ENCODE results near the gene PTPRM.

PTPRM gene

GRCh38 chr18:8235894-8236293, 668.8 kb downstream of the PTPRM start:
- DNase-seq (ENCODE audit: low read depth): no peak

GRCh38 chr18:8238507-8238906, 671.4 kb downstream of the PTPRM start:
- no peak for DNase-seq (ENCODE audit: low read depth)

- DNase-seq (ENCODE audit: low read depth): no peak
These were observed 674.6 kb downstream of the PTPRM start for GRCh38 chr18:8241731-8242130.

- DNase-seq (ENCODE audit: low read depth): no peak
These were observed 675.1 kb downstream of the PTPRM start for GRCh38 chr18:8242151-8242696.

DNA sequence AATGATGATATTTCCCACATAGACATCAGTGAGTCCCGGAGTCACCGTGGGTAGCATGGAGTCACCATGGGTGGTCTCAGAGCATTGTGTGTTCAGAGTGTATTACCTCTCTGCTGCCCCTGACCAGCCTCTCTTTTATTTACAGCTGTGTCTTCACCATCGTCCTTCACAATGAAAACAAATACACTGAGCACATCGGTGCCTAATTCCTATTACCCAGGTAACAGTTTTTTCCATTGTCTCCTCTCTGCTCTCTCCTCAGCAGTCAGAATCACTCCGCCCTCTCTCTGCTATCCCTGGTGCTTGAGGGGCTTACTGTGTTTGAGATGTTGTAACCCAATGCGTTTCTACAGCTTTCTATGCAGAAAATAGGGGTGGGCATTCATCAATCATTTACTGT, 680.6 kb downstream of the PTPRM start:
- no peak for DNase-seq (ENCODE audit: low read depth)

DNA sequence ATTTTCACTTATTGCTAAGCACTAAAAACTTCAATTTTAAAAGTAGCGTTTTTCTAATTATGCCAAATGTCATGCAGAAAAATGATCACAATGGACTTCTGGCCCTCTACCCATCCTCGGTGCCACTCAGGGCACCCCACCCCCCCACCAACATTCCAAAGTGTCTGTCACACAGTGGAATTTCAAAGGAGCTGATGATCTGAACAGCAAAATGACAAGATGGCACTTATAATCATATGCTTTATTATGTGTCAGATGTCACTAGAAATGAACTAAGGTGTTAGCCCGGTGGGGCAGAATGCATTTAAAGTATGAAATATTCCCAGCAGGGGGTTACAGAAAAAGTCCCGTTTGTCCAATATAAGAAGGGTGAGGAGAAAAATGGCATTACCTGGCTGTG, 681.5 kb downstream of the PTPRM start:
- DNase-seq (ENCODE audit: low read depth): no peak

GRCh38 chr18:8249811-8250210, 682.7 kb downstream of the PTPRM start:
- DNase-seq (ENCODE audit: low read depth): no peak

DNA sequence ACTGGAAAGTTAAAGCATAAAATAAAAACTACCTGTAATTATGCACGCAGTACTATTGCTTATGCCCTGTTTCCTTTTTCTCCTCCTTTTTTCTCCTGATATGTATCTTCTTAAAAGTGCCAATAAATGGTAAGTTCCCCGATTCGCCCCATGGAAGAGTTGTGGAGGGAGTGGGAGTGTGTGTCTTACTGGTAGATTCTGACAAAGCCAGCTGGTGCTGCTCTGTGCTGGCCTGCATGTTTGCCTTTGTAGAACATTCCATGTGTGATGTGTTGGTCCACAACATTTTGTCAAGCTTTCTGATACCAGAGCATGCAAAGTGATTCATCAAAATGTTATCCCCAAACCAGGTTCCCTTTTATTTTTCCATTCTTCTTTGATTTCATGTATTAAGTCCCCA, 685.3 kb downstream of the PTPRM start:
- no peak for DNase-seq (ENCODE audit: low read depth)

- DNase-seq (ENCODE audit: low read depth): no peak
These were observed 686.8 kb downstream of the PTPRM start for GRCh38 chr18:8253944-8254343.

- no peak for DNase-seq (ENCODE audit: low read depth)
These were observed 687.5 kb downstream of the PTPRM start for GRCh38 chr18:8254654-8255053.

DNA sequence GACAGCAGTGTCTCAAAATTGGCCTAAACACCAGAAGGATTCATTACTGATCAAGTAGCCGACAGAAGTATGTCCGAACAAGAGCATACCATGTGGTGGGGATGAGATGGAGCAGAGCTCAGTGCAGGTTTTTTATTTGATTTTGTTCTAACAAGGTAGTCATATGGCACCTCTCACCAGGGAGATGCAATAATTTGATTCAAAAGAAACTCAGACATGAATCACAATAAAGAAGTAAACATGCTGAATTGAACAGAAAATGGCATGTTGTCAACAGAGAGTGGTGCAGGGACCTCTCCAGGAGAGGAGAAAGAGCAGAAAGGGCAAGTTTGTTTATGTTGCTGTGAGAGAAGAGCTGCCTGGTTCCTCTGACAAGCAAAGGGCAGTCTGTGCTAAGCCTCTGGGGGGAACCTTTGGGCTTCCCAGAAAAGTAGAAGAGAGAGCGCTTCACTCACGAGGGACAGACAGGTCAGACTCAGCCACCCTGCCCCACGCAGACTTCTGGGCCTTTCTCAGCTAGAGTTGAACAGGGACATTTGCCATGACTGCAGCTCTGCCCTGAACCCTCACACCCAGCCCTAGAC, 690.8 kb downstream of the PTPRM start:
- DNase-seq (ENCODE audit: low read depth): no peak

- DNase-seq (ENCODE audit: low read depth): no peak
These were observed 693.2 kb downstream of the PTPRM start for GRCh38 chr18:8260319-8260718.

DNA sequence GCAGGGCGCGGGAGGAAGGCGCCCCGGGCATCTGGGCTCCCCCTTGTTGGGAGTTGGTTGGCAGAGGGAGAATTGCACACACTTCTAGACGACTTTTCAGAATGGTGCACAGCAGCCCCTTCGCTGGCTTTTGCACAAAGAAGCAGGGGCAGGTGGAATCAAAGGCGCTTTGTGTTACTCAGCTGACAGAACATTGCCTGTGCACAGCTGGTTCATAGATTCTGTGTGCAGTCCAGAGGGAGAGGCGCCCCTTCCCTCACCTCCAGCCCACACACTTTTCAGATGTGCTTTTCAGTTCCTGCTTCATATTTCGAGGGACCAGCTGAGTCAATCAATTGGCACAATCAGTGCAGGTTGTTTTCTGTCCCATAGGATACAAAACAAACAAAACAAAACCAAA, 693.7 kb downstream of the PTPRM start:
- no peak for DNase-seq (ENCODE audit: low read depth)

DNA sequence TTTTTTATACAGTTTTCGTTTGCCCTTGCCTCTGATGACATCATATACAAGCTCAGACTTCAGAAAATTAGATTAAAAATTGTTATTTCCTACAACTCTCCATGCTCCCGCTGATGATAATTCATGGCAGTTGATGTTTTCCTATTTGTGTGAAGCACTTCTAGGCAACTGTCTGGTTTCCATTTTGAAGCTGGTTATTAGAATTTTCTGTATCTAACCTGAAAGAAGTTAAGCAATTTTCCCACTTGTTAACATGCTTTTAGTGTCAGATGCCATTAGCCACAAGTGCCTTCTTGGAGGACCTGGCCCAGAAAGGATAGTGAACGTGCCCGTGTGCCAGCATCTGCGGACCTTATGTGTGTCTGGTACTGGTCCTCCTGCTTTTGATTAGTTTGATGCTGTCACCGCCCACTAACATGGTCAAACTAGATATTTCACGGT, 694.6 kb downstream of the PTPRM start:
- no peak for DNase-seq (ENCODE audit: low read depth)

DNA sequence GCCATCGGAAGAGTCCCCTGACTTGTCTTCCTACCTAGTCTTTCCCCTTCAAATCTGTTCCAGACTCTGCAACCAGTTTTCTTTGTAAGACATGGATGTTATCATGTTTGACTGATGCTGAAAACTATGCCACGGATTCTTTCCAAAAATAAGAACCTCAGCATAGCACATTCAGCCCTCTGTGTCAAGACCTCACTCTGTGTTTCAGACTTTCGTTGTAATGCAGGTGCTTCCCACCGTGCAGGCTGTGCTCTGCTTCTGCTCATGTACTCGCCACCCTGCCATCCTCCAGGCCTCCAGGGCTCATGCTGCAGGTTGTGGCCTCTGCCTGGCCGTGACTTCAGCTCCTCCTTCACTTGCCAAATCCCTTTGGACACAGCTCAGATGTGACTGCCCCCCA, 695.1 kb downstream of the PTPRM start:
- no peak for DNase-seq (ENCODE audit: low read depth)

DNA sequence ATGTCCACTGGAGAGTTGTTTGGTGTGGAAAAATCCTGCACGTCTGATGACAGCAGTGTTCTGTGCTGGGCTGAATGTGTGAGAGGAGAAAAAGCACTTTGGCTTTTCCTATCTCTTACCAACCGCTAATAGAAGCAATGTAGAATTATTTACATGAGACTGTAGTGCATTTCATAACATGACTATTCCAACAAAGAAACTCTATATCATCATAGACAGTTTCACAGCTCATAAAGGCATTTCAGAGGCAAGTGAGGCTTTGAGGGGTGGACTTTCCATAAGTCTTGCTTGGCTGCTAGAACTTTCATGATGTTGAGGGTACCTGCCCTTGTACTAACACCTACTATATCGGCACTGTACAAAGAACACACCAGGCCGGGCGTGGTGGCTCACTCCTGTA, 697.0 kb downstream of the PTPRM start:
- no peak for DNase-seq (ENCODE audit: low read depth)

GRCh38 chr18:8264861-8265411, 697.8 kb downstream of the PTPRM start:
- DNase-seq (ENCODE audit: low read depth): no peak

DNA sequence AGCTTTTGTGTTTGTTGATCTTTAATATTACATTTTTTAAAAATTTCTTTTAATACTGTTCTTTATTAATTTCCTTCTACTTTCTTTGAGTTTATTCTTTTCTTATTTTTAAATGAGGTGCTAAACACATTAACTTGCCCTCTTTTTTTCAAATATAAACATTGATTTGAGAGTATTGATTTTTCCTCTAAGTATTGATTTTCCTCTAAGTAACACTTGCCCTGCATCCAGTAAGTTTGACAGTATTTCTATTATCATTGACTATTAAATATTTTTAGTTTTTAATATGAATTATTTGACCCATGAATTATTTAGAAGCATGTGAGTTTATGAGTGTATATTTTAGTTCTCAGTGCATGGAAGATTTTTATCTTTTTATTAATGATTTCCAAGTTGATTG, 705.1 kb downstream of the PTPRM start:
- no peak for DNase-seq (ENCODE audit: low read depth)

GRCh38 chr18:8274370-8274769, 707.3 kb downstream of the PTPRM start:
- no peak for DNase-seq (ENCODE audit: low read depth)

- no peak for DNase-seq (ENCODE audit: low read depth)
These were observed 709.3 kb downstream of the PTPRM start for GRCh38 chr18:8276406-8276805.

- no peak for DNase-seq (ENCODE audit: low read depth)
These were observed 710.2 kb downstream of the PTPRM start for GRCh38 chr18:8277270-8277669.

- no peak for DNase-seq (ENCODE audit: low read depth)
These were observed 712.2 kb downstream of the PTPRM start for GRCh38 chr18:8279346-8279745.

DNA sequence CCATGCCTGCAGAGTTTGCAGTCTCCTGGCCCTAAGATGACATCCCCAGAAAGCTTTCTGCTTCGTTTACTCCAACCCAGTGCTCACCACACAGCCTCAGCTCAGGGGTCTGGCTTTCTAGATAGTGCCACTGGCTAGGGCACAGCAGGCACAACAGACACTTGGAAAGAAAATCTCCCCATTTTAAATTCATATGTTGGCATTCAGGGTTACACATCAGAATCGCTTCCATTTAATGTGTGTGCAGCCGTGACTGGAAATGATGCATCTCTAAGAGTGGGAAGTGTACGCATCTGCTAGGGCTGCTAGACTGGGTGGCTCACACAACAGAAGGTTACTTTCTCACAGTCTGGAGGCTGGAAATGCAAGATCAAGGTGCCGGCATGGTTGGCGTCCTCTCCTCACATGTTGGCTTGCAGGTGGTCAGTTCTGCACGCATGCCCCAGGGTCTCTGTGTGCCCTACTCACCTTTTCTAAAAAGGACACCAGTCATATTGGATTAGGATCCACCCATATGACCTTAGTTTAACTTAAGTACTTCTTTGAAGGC, 712.7 kb downstream of the PTPRM start:
- DNase-seq (ENCODE audit: low read depth): no peak

All from GM04503 (cell line).